K562 (cell line): ENCODE measurements around the gene TASP1. TPM values are rescaled to one million over a fixed set of nuclear protein-coding genes. Genes with fewer than 3 reads are reported as not detected.
A peak's percentile ranks its signal among the peaks of the same experiment; 100 is the strongest.

Source experiments
- ATAC-seq: fragments of 200-7000 bp; cut with Tn5 transposase; 3 replicates; pipeline ENCODE4 v1.9.1; 2020; ENCODE audit warnings: moderate library complexity
- BruUV-seq: library from RNA; stranded (reverse); fragments of 400-500 nt; replicated peaks from 2 replicates; lab custom pipeline; 2021; lab: Mats Ljungman, UMichigan
- CTCF ChIA-PET: fragments of 300-600 bp; formaldehyde crosslinking; extraction: SDS; loops from one replicate; lab custom pipeline; 2021; ENCODE audit warnings: low intra/inter-chr PET ratio; lab: Yijun Ruan, JAX
- POLR2A ChIA-PET: fragments of 300-600, 350-650 bp; sonication (Branson Sonifier 250); formaldehyde crosslinking; extraction: SDS; loops from one replicate; lab custom pipeline; 2021; ENCODE audit warnings: antibody characterized with exemption, inconsistent platforms; lab: Yijun Ruan, JAX
- DNase-seq, 4 experiments: peaks; one replicate each; pipeline versions ENCODE4 v3.0.0 to v3.0.0-alpha.2; 2011 to 2018; ENCODE audit warnings: low spot score in 3 of 4, mixed read lengths in 3 of 4; ENCODE audit errors: extremely low read depth in 1 of 4
- FAIRE-seq: peaks from 2 replicates; lab custom pipeline; 2011; peaks lifted over from hg19 to GRCh38; lab: Jason Lieb, UNC
- H2AFZ ChIP-seq: 2 replicates; pipeline ENCODE4 v1.6.0; 2011; ENCODE audit warnings: low read depth, low read length, control low read depth, inconsistent platforms
- H3K27ac ChIP-seq: fragments of 200-600 bp; 3 replicates; pipeline ENCODE4 v1.8.0; 2011; ENCODE audit warnings: low read depth, mild to moderate bottlenecking, control low read depth, inconsistent platforms, low read length, moderate library complexity, mixed read lengths; ENCODE audit errors: extremely low read depth
- H3K27me3 ChIP-seq, 2 experiments: fragments of 300-600 bp in 1 of 2; 2 replicates in 1 of 2; 3 replicates in 1 of 2; pipeline versions ENCODE4 v1.6.0 to v1.8.0; 2011; ENCODE audit warnings: inconsistent platforms in 2 of 2, low read length in 2 of 2, mild to moderate bottlenecking in 1 of 2, mixed read lengths in 1 of 2, moderate library complexity in 1 of 2; ENCODE audit not compliant: control insufficient read depth in 2 of 2, insufficient read depth in 2 of 2
- H3K36me3 ChIP-seq: fragments of 300-600 bp; 3 replicates; pipeline ENCODE4 v1.8.0; 2011; ENCODE audit warnings: mild to moderate bottlenecking, low read length, inconsistent platforms; ENCODE audit not compliant: control insufficient read depth, insufficient read depth
- H3K4me1 ChIP-seq, 2 experiments: fragments of 200-600 bp in 1 of 2; replicated peaks in 1 of 2; 2 replicates in 1 of 2; 3 replicates in 1 of 2; pipeline versions ENCODE4 v1.5.1 to v1.8.0; 2011; ENCODE audit warnings: inconsistent platforms in 2 of 2, low read length in 2 of 2, mild to moderate bottlenecking in 1 of 2, mixed read lengths in 1 of 2, moderate library complexity in 1 of 2; ENCODE audit not compliant: control insufficient read depth in 2 of 2, insufficient read depth in 2 of 2
- H3K4me2 ChIP-seq: 2 replicates; pipeline ENCODE4 v1.6.1; 2011; ENCODE audit warnings: low read length, control low read depth, inconsistent platforms, mixed read lengths; ENCODE audit not compliant: insufficient read depth
- H3K4me3 ChIP-seq: fragments of 200-600 bp; sonication (generic), shearing (Covaris generic); 2 replicates; pipeline ENCODE4 v1.5.1; 2016; ENCODE audit warnings: control low read depth, inconsistent platforms
- H3K79me2 ChIP-seq: fragments of 200-600 bp; 3 replicates; pipeline ENCODE4 v1.8.0; 2011; ENCODE audit warnings: low read length, inconsistent platforms; ENCODE audit not compliant: control insufficient read depth, insufficient read depth
- H3K9ac ChIP-seq, 2 experiments: 2 replicates each; pipeline versions ENCODE4 v1.6.0 to v1.6.1; 2011; ENCODE audit warnings: low read depth in 2 of 2, low read length in 2 of 2, control low read depth in 1 of 2, inconsistent platforms in 1 of 2, mild to moderate bottlenecking in 1 of 2, mixed read lengths in 1 of 2; ENCODE audit not compliant: insufficient read depth in 1 of 2
- H3K9me1 ChIP-seq: one replicate; pipeline ENCODE4 v1.6.0; 2011; ENCODE audit warnings: inconsistent platforms, mild to moderate bottlenecking, low read length, moderate library complexity; ENCODE audit not compliant: control insufficient read depth, insufficient read depth
- H3K9me3 ChIP-seq: replicated peaks from 2 replicates; pipeline ENCODE4 v1.5.1; 2011; ENCODE audit warnings: low read depth, low read length, inconsistent platforms; ENCODE audit not compliant: control insufficient read depth, insufficient read depth
- H4K20me1 ChIP-seq: replicated peaks from 2 replicates; pipeline ENCODE4 v1.6.1; 2011; ENCODE audit warnings: low read length, inconsistent platforms, mixed read lengths; ENCODE audit not compliant: control insufficient read depth, insufficient read depth
- C11orf30 ChIP-seq: fragments of 450-650 bp; IDR thresholded peaks from 2 replicates; pipeline ENCODE4 v1.6.1; 2016; ENCODE audit warnings: low read depth, mild to moderate bottlenecking
- HMBOX1 ChIP-seq: sonication (generic); IDR thresholded peaks from 2 replicates; pipeline ENCODE4 v1.6.1; 2016
- MAFF ChIP-seq: IDR thresholded peaks from 2 replicates; pipeline ENCODE4 v1.6.1; 2012; ENCODE audit warnings: low read length, improper control_type of control experiment
- MAFG ChIP-seq: fragments of 450-650 bp; conservative IDR thresholded peaks from 2 replicates; pipeline ENCODE4 v1.6.1; 2016; ENCODE audit warnings: missing genetic modification characterization, missing compliant biosample characterization
- MAFK ChIP-seq: IDR thresholded peaks from 2 replicates; pipeline ENCODE4 v1.6.1; 2011; ENCODE audit warnings: low read length, improper control_type of control experiment
- NFE2 ChIP-seq: IDR thresholded peaks from 2 replicates; pipeline ENCODE4 v1.6.1; 2014; ENCODE audit warnings: antibody characterized with exemption, low read depth
- NR1H2 ChIP-seq: sonication (generic); formaldehyde crosslinking; IDR thresholded peaks from 2 replicates; pipeline ENCODE4 v1.4.0; 2020; ENCODE audit warnings: mild to moderate bottlenecking, missing genetic modification reagents
- RBBP5 ChIP-seq: fragments of 200-600 bp; sonication (generic); IDR thresholded peaks from 2 replicates; pipeline ENCODE4 v1.6.1; 2012; ENCODE audit warnings: borderline replicate concordance, mild to moderate bottlenecking, low read length, control low read depth, inconsistent platforms; ENCODE audit not compliant: insufficient read depth, poor library complexity, severe bottlenecking
- SOX6 ChIP-seq: fragments of 450-650 bp; IDR thresholded peaks from 2 replicates; pipeline ENCODE4 v1.6.1; 2014; ENCODE audit warnings: mild to moderate bottlenecking
- SRF ChIP-seq, 2 experiments: fragments of 250-450, 450-650 bp in 1 of 2; sonication (Bioruptor Pico) in 1 of 2; sonication (generic) in 1 of 2; formaldehyde crosslinking; IDR thresholded peaks; 2 replicates each; pipeline versions ENCODE4 v1.5.0 to v1.5.1; 2020 to 2022; ENCODE audit warnings: mild to moderate bottlenecking in 1 of 2, missing genetic modification reagents in 1 of 2
- XRCC5 ChIP-seq: fragments of 200-400 bp; formaldehyde crosslinking; IDR thresholded peaks from 2 replicates; pipeline ENCODE4 v1.6.1; 2017; ENCODE audit warnings: low read depth, mild to moderate bottlenecking, low read length
- ZKSCAN1 ChIP-seq: fragments of 150-350 bp; IDR thresholded peaks from 2 replicates; pipeline ENCODE4 v1.6.1; 2016; ENCODE audit warnings: low read depth, low read length
- ZNF316 ChIP-seq: fragments of 450-650 bp; IDR thresholded peaks from 2 replicates; pipeline ENCODE4 v1.6.1; 2016
- WGBS: fragments of 100-300 bp; shearing (Covaris generic); methylation state at CpG from one replicate; pipeline ENCODE4 v1.1.6; 2016; ENCODE audit warnings: low coverage, mixed read lengths; ENCODE audit not compliant: insufficient coverage; ENCODE audit errors: missing lambda C conversion rate; 5-methylcytosine and 5-hydroxymethylcytosine counted together
- in situ Hi-C: fragments of 300-500 bp; cut with MboI; formaldehyde crosslinking; loops from 4 replicates; pipeline ENCODE4 v1.15.0; 2018; ENCODE audit warnings: inconsistent platforms, mixed read lengths
- intact Hi-C: fragments of 100-400 bp; cut with micrococcal nuclease; formaldehyde crosslinking; loops from 2 replicates; pipeline ENCODE4 v1.14.2; 2022
- polyA plus RNA-seq, 8 experiments: library from polyadenylated mRNA; depleted of rRNA in 4 of 8; stranded (reverse) in 5 of 8; unstranded in 3 of 8; fragments of >200 nt; fragmentation: Nextera tagmentation in 2 of 8; fragmentation: Illumina TruSeq in 1 of 8; extraction: Ambion mirVana in 2 of 8; extraction: Trizol in 1 of 8; gene quantifications; 2 replicates each; pipeline versions ENCODE4 v1.2.1 to v1.2.3, GENCODE V29; 2011 to 2014; ENCODE audit warnings: inconsistent platforms in 1 of 8, missing spikeins in 1 of 8
- total RNA-seq, 7 experiments: library from RNA; depleted of rRNA in 6 of 7; stranded (reverse); fragments of >200 nt in 6 of 7; fragmentation: Illumina TruSeq in 2 of 7; extraction: Trizol in 2 of 7; gene quantifications; 2 replicates each; pipeline versions ENCODE4 v1.2.1 to v1.2.3, GENCODE V29; 2011 to 2021; ENCODE audit warnings: low replicate concordance in 1 of 7
- TF ChIP-seq, protein P1 (sequence below): fragments of 450-650 bp; IDR thresholded peaks from 2 replicates; pipeline ENCODE4 v1.7.0; 2016; ENCODE audit warnings: borderline replicate concordance

Gene TASP1
- total and polyA plus RNA-seq, 9 of the 15 experiments (the other 6 are each of a cell fraction or from before 2014, with no cell fraction given), result 3.7 to 10.6 (median 6.4) TPM

DNA sequence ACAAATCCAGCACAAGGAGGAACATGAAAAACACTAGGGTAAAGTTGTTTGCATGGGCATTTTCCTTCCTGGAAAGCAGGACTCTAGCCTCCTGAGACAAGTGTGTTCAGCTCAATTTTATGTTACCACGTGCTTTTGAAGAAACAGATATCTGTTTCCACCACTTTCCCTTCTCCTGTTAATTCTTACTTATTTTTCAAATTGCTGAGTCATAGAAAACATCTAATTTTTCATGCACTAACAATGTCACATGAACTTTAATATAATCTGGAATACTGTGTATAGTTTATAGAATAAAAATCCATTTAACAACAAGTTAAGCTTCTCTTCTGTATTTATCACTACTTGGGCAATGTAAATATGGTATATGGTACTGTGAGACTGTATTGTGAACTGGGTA lies 243.5 kb downstream of the TASP1 start:
- H3K4me2 ChIP-seq, result no peak overlapping the region
- H4K20me1 ChIP-seq, result no peaks in the 10 kb centered on the region
- H3K9ac ChIP-seq, result no peak overlapping the region
- H2AFZ ChIP-seq, result no peak overlapping the region
- H3K4me3 ChIP-seq, result no peak overlapping the region
- BruUV-seq, result no TSS peak
- no peaks in the 10 kb centered on the region for H3K27me3 ChIP-seq
- no peaks in the 10 kb centered on the region for H3K9me1 ChIP-seq
- no peak for ATAC-seq
- DNase-seq, result no peak
- no peak overlapping the region for H3K27ac ChIP-seq
- FAIRE-seq, result no peak
- in situ Hi-C loops (no loop called here), intact Hi-C loops (no loop called here)
- WGBS, result 29% methylated on average over 1 of the region's 1 CpG
- ChIA-PET CTCF (no interaction called here), POLR2A (no interaction called here)
- no peaks in the 10 kb centered on the region for H3K4me1 ChIP-seq
- no peaks in the 10 kb centered on the region for H3K36me3 ChIP-seq
- H3K79me2 ChIP-seq, result no peaks in the 10 kb centered on the region
- TF ChIP-seq ZKSCAN1 (no peak), MAFG (tag) (peak; percentile 73), RBBP5 (no peak), C11orf30 (peak; percentile 67), ZNF316 (peak; percentile 83), SOX6 (no peak), MAFF (peak; percentile 35; the same call in 1 of the 2 replicates), XRCC5 (no peak), NFE2 (0 out of 2 replicates have a peak, but pooled peaks have one; percentile 13), HMBOX1 (no peak), MAFK (peak; percentile 30; the same call in 1 of the 2 replicates), SRF (CRISPR knock-in tag; IDR thresholded peaks at IDR 0.05) (no peak), NR1H2 (CRISPR knock-in tag) (no peak)
- TF ChIP-seq, protein P1, sequence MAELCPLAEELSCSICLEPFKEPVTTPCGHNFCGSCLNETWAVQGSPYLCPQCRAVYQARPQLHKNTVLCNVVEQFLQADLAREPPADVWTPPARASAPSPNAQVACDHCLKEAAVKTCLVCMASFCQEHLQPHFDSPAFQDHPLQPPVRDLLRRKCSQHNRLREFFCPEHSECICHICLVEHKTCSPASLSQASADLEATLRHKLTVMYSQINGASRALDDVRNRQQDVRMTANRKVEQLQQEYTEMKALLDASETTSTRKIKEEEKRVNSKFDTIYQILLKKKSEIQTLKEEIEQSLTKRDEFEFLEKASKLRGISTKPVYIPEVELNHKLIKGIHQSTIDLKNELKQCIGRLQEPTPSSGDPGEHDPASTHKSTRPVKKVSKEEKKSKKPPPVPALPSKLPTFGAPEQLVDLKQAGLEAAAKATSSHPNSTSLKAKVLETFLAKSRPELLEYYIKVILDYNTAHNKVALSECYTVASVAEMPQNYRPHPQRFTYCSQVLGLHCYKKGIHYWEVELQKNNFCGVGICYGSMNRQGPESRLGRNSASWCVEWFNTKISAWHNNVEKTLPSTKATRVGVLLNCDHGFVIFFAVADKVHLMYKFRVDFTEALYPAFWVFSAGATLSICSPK, result no peak
- no peaks in the 10 kb centered on the region for H3K9me3 ChIP-seq
